IPS DF 6.9 (cell line): ENCODE measurements around the gene ZNF536.

Experiments
- DNase-seq: peaks from one replicate; pipeline ENCODE4 v3.0.0-alpha.2; 2013; ENCODE audit warnings: low read depth, low spot score
- H3K27ac ChIP-seq: one replicate; pipeline ENCODE4 v1.5.1; 2013; ENCODE audit warnings: low read length, control low read depth
- H3K27me3 ChIP-seq: 2 replicates; pipeline ENCODE4 v1.6.1; 2013; ENCODE audit warnings: mild to moderate bottlenecking, low read length; ENCODE audit not compliant: control insufficient read depth, insufficient read depth
- H3K36me3 ChIP-seq: 2 replicates; pipeline ENCODE4 v1.6.1; 2013; ENCODE audit warnings: low read length; ENCODE audit not compliant: control insufficient read depth, insufficient read depth
- H3K4me1 ChIP-seq: 2 replicates; pipeline ENCODE4 v1.6.1; 2013; ENCODE audit warnings: low read length; ENCODE audit not compliant: control insufficient read depth, insufficient read depth
- H3K4me3 ChIP-seq: 2 replicates; pipeline ENCODE4 v1.5.1; 2013; ENCODE audit warnings: mild to moderate bottlenecking, low read length
- H3K9me3 ChIP-seq: 2 replicates; pipeline ENCODE4 v1.6.1; 2013; ENCODE audit warnings: low read length, inconsistent platforms; ENCODE audit not compliant: control insufficient read depth, insufficient read depth
- WGBS: extraction: QIAGEN DNeasy Blood & Tissue Kit; methylation state at CpG from one replicate; pipeline ENCODE4 v1.1.7; 2013; ENCODE audit warnings: mixed read lengths, missing lambda C conversion rate; ENCODE audit not compliant: insufficient read length, insufficient coverage; 5-methylcytosine and 5-hydroxymethylcytosine counted together

ZNF536 gene

DNA sequence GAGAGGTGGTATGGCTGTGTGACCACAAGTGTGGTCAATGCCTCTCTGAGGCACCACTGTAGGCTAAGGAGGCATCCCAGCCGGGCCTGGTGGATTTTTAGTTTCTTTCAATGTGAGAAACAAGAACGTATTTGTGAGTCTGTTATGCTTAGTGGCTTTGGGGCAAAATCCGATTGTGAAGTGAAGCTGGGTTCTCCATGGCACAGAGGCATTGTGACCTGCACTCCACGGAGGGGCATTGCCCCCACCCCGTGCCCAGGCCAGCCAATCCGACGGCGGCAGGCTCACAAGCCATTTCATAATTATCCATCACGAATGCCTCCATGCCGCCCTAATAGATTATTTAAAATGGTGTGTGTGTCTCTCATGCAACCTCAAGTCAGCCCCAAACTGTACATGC, 151.6 kb downstream of the ZNF536 start:
- Histone ChIP-seq H3K36me3 (no peaks in the 10 kb centered on the region), H3K4me3 (no peak overlapping the region), H3K27ac (no peak overlapping the region), H3K9me3 (no peaks in the 10 kb centered on the region), H3K27me3 (no peaks in the 10 kb centered on the region), H3K4me1 (peaks cover 4% of the 10 kb centered on the region; the same call in 1 of the 2 replicates)
- WGBS, result no CpG with 5 or more reads among the region's 10 CpGs
- DNase-seq, result no peak

DNA sequence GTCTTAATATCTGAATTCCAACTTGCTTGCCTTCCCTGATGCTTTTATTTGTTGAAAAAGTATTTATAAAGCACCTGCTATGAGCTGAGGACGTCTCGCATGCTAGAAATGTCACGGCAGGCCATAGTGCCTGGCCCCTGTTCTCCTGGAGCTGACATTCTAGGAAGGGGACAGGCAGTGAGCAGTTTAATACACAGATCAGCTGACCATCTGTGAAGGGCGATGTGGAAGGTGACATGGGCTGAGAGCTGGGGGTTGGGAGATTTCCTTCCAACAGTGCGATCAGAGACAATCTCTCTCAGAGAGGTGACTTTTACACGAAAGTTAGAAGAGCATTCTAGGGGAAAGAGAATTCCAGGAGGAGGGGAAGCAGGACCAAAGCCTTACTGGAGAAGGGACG, 153.2 kb downstream of the ZNF536 start:
- peaks cover 4% of the 10 kb centered on the region; the same call in 1 of the 2 replicates for H3K4me1 ChIP-seq
- no peaks in the 10 kb centered on the region for H3K9me3 ChIP-seq
- no CpG with 5 or more reads among the region's 7 CpGs for WGBS
- no peaks in the 10 kb centered on the region for H3K27me3 ChIP-seq
- no peak overlapping the region for H3K27ac ChIP-seq
- no peak overlapping the region for H3K4me3 ChIP-seq
- DNase-seq, result no peak
- no peaks in the 10 kb centered on the region for H3K36me3 ChIP-seq

GRCh38 chr19:30528919-30529318, 156.7 kb downstream of the ZNF536 start:
- no CpG with 5 or more reads among the region's 8 CpGs for WGBS
- Histone ChIP-seq H3K27me3 (no peaks in the 10 kb centered on the region), H3K4me1 (peaks cover 4% of the 10 kb centered on the region; the same call in 1 of the 2 replicates), H3K9me3 (no peaks in the 10 kb centered on the region), H3K27ac (no peak overlapping the region), H3K36me3 (no peaks in the 10 kb centered on the region), H3K4me3 (no peak overlapping the region)
- DNase-seq, result no peak

GRCh38 chr19:30529876-30530275, 157.7 kb downstream of the ZNF536 start:
- no peak for DNase-seq
- no CpG with 5 or more reads among the region's 3 CpGs for WGBS
- Histone ChIP-seq H3K9me3 (no peaks in the 10 kb centered on the region), H3K4me1 (peaks cover 4% of the 10 kb centered on the region; the same call in 1 of the 2 replicates), H3K4me3 (no peak overlapping the region), H3K36me3 (no peaks in the 10 kb centered on the region), H3K27ac (no peak overlapping the region), H3K27me3 (no peaks in the 10 kb centered on the region)

- Histone ChIP-seq H3K4me3 (no peak overlapping the region), H3K4me1 (peaks cover 4% of the 10 kb centered on the region; the same call in 1 of the 2 replicates), H3K36me3 (no peaks in the 10 kb centered on the region), H3K9me3 (no peaks in the 10 kb centered on the region), H3K27me3 (no peaks in the 10 kb centered on the region), H3K27ac (no peak overlapping the region)
- no CpG with 5 or more reads among the region's 6 CpGs for WGBS
- DNase-seq, result no peak
Observed at GRCh38 chr19:30530751-30531150, 158.6 kb downstream of the ZNF536 start.

- no peaks in the 10 kb centered on the region for H3K36me3 ChIP-seq
- H3K4me3 ChIP-seq, result no peak overlapping the region
- H3K27me3 ChIP-seq, result no peaks in the 10 kb centered on the region
- no CpG with 5 or more reads among the region's 9 CpGs for WGBS
- DNase-seq, result no peak
- 0 out of 2 replicates have a peak, but pooled peaks cover 2% of the 10 kb centered on the region for H3K4me1 ChIP-seq
- H3K9me3 ChIP-seq, result no peaks in the 10 kb centered on the region
- no peak overlapping the region for H3K27ac ChIP-seq
Observed at GRCh38 chr19:30535011-30535410, 162.8 kb downstream of the ZNF536 start.

DNA sequence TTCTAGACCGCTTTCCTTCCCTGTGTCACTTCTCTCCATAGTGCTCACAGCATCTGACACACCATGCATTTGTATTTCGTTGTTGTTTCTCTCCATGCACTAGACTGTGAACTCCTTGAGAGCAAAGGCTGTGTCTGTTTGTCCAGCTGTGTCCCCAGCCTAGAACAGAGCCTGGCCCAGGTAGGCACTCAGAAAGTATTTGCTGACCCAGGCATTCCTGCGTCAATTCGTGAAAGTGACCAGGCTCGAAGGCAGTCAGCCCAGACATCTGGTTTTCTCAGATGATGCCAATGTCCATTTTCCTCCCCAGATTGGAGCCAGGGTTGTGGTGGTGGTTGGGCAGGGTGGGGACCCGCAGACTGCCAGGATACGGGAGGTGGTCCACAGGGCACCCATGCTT, 164.8 kb downstream of the ZNF536 start:
- Histone ChIP-seq H3K36me3 (no peaks in the 10 kb centered on the region), H3K27me3 (no peaks in the 10 kb centered on the region), H3K4me3 (no peak overlapping the region), H3K4me1 (no peaks in the 10 kb centered on the region), H3K9me3 (no peaks in the 10 kb centered on the region), H3K27ac (no peak overlapping the region)
- whole genome bisulfite sequencing, result no CpG with 5 or more reads among the region's 7 CpGs
- no peak for DNase-seq

- no peaks in the 10 kb centered on the region for H3K27me3 ChIP-seq
- H3K27ac ChIP-seq, result no peak overlapping the region
- H3K4me3 ChIP-seq, result no peak overlapping the region
- no peaks in the 10 kb centered on the region for H3K4me1 ChIP-seq
- WGBS, result no CpG with 5 or more reads among the region's 4 CpGs
- no peak for DNase-seq
- H3K36me3 ChIP-seq, result no peaks in the 10 kb centered on the region
- H3K9me3 ChIP-seq, result no peaks in the 10 kb centered on the region
Observed at GRCh38 chr19:30539315-30539714, 167.1 kb downstream of the ZNF536 start.

- no peak for DNase-seq
- H3K4me1 ChIP-seq, result no peaks in the 10 kb centered on the region
- no CpG with 5 or more reads among the region's 11 CpGs for WGBS
- no peak overlapping the region for H3K4me3 ChIP-seq
- no peak overlapping the region for H3K27ac ChIP-seq
- H3K36me3 ChIP-seq, result no peaks in the 10 kb centered on the region
- no peaks in the 10 kb centered on the region for H3K27me3 ChIP-seq
- no peaks in the 10 kb centered on the region for H3K9me3 ChIP-seq
Observed at GRCh38 chr19:30539981-30540380, 167.8 kb downstream of the ZNF536 start.

- Histone ChIP-seq H3K27me3 (no peaks in the 10 kb centered on the region), H3K4me3 (no peak overlapping the region), H3K36me3 (no peaks in the 10 kb centered on the region), H3K9me3 (no peaks in the 10 kb centered on the region), H3K27ac (no peak overlapping the region), H3K4me1 (no peaks in the 10 kb centered on the region)
- no peak for DNase-seq
- no CpG with 5 or more reads among the region's 6 CpGs for WGBS
Observed at GRCh38 chr19:30540761-30541160, 168.6 kb downstream of the ZNF536 start.

- H3K9me3 ChIP-seq, result no peaks in the 10 kb centered on the region
- no peak overlapping the region for H3K27ac ChIP-seq
- no peak overlapping the region for H3K4me3 ChIP-seq
- H3K27me3 ChIP-seq, result no peaks in the 10 kb centered on the region
- H3K36me3 ChIP-seq, result no peaks in the 10 kb centered on the region
- H3K4me1 ChIP-seq, result peaks cover 2% of the 10 kb centered on the region; the same call in 1 of the 2 replicates
- no peak for DNase-seq
Observed at GRCh38 chr19:30541575-30541974, 169.4 kb downstream of the ZNF536 start.
